DOHH2 (cell line): Measurements from ENCODE around the gene OVOL1.
"Not testable (repeated sequence)": the region's sequence is repeated elsewhere in the genome, so short reads cannot be mapped to it uniquely, and the experiment has no call there.

Source experiments
- H3F3A ChIP-seq: fragments of 200-600 bp; sonication (generic), shearing (Covaris generic); 2 replicates; pipeline ENCODE4 v1.6.0; 2016; ENCODE audit warnings: antibody characterized with exemption, mild to moderate bottlenecking; ENCODE audit not compliant: control insufficient read depth, insufficient read depth
- H3K27ac ChIP-seq: fragments of 200-600 bp; sonication (generic); 2 replicates; pipeline ENCODE4 v1.5.1; 2014; ENCODE audit warnings: low read depth, mild to moderate bottlenecking, low read length, moderate library complexity
- H3K27me3 ChIP-seq: fragments of 200-600 bp; sonication (generic); 2 replicates; pipeline ENCODE4 v1.6.1; 2014; ENCODE audit warnings: mild to moderate bottlenecking, low read length, mixed read lengths; ENCODE audit not compliant: control insufficient read depth
- H3K36me3 ChIP-seq: fragments of 200-600 bp; sonication (generic); 2 replicates; pipeline ENCODE4 v1.6.1; 2014; ENCODE audit warnings: mild to moderate bottlenecking, low read length, moderate library complexity, mixed read lengths; ENCODE audit not compliant: control insufficient read depth
- H3K4me1 ChIP-seq: fragments of 200-600 bp; sonication (generic); 2 replicates; pipeline ENCODE4 v1.6.1; 2014; ENCODE audit warnings: mild to moderate bottlenecking, low read length, mixed read lengths; ENCODE audit not compliant: control insufficient read depth
- H3K4me2 ChIP-seq: fragments of 200-600 bp; sonication (generic); 2 replicates; pipeline ENCODE4 v1.6.0; 2014; ENCODE audit warnings: mild to moderate bottlenecking, low read length, moderate library complexity
- H3K4me3 ChIP-seq: fragments of 200-600 bp; sonication (generic); 2 replicates; pipeline ENCODE4 v1.5.1; 2014; ENCODE audit warnings: mild to moderate bottlenecking, low read length, mixed read lengths
- H3K79me2 ChIP-seq: fragments of 200-600 bp; sonication (generic); 2 replicates; pipeline ENCODE4 v1.6.1; 2014; ENCODE audit warnings: mild to moderate bottlenecking, low read length, mixed read lengths; ENCODE audit not compliant: control insufficient read depth
- H3K9me2 ChIP-seq: fragments of 200-600 bp; sonication (generic); replicated peaks from 2 replicates; pipeline ENCODE4 v1.6.1; 2014; ENCODE audit warnings: mild to moderate bottlenecking, low read length, mixed read lengths; ENCODE audit not compliant: control insufficient read depth
- H3K9me3 ChIP-seq: fragments of 200-600 bp; sonication (generic); 2 replicates; pipeline ENCODE4 v1.6.1; 2014; ENCODE audit warnings: antibody characterized with exemption, low read length, mixed read lengths; ENCODE audit not compliant: control insufficient read depth, insufficient read depth
- H4K20me1 ChIP-seq: fragments of 200-600 bp; sonication (generic); 2 replicates; pipeline ENCODE4 v1.6.0; 2014; ENCODE audit warnings: low read depth, mild to moderate bottlenecking, antibody characterized with exemption, low read length, moderate library complexity; ENCODE audit not compliant: control insufficient read depth, insufficient read depth
- EZH2phosphoT487 ChIP-seq: fragments of 200-600 bp; sonication (generic); IDR thresholded peaks from 2 replicates; pipeline ENCODE4 v1.6.1; 2017; ENCODE audit warnings: borderline replicate concordance, mild to moderate bottlenecking, antibody characterized with exemption, low read length, moderate library complexity, mixed read lengths
- TF ChIP-seq, protein P1 (sequence below): fragments of 200-600 bp; sonication (generic); IDR thresholded peaks from one replicate; pipeline ENCODE4 v1.5.1; 2014; ENCODE audit warnings: antibody characterized with exemption, mild to moderate bottlenecking, low read depth, low read length; ENCODE audit not compliant: poor library complexity, severe bottlenecking

OVOL1 gene

DNA sequence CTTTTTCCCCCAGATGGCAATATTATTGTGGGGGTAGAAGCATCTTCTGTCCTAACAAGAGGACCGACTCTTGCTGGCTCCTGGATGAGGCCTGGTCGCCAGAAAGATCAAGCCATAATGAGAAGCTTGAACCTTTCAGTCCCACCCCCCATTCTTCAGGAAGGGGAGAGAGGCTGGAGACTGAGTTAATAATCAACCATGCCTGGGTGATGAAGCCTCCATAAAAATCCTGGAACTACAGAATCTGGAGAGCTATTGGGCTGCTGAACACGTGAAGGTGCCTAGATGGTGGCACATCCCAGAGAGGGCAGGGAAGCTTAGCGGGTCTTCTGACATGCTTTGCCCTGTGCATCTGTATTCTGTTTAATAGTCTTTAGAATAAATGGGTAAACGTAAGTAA, 22.4 kb upstream of the OVOL1 start:
- Histone ChIP-seq H3K4me3 (no peak overlapping the region), H3K79me2 (no peaks in the 10 kb centered on the region), H3K27me3 (no peaks in the 10 kb centered on the region), H3F3A (no peaks in the 10 kb centered on the region), H3K36me3 (no peaks in the 10 kb centered on the region), H4K20me1 (no peaks in the 10 kb centered on the region), H3K9me3 (no peaks in the 10 kb centered on the region), H3K4me1 (peaks cover under 1% of the 10 kb centered on the region), H3K27ac (no peak overlapping the region), H3K9me2 (no peaks in the 10 kb centered on the region), H3K4me2 (no peak overlapping the region)
- TF ChIP-seq, protein P1, sequence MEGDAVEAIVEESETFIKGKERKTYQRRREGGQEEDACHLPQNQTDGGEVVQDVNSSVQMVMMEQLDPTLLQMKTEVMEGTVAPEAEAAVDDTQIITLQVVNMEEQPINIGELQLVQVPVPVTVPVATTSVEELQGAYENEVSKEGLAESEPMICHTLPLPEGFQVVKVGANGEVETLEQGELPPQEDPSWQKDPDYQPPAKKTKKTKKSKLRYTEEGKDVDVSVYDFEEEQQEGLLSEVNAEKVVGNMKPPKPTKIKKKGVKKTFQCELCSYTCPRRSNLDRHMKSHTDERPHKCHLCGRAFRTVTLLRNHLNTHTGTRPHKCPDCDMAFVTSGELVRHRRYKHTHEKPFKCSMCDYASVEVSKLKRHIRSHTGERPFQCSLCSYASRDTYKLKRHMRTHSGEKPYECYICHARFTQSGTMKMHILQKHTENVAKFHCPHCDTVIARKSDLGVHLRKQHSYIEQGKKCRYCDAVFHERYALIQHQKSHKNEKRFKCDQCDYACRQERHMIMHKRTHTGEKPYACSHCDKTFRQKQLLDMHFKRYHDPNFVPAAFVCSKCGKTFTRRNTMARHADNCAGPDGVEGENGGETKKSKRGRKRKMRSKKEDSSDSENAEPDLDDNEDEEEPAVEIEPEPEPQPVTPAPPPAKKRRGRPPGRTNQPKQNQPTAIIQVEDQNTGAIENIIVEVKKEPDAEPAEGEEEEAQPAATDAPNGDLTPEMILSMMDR: no peak
- no peak for TF ChIP-seq EZH2phosphoT487

- Histone ChIP-seq H3K27ac (no peak overlapping the region), H3K4me3 (no peak overlapping the region), H3K4me2 (no peak overlapping the region), H3K79me2 (no peaks in the 10 kb centered on the region), H3K27me3 (no peaks in the 10 kb centered on the region), H3K9me3 (no peaks in the 10 kb centered on the region), H3K9me2 (no peaks in the 10 kb centered on the region), H3K4me1 (peaks cover 7% of the 10 kb centered on the region), H3F3A (no peaks in the 10 kb centered on the region), H3K36me3 (no peaks in the 10 kb centered on the region), H4K20me1 (no peaks in the 10 kb centered on the region)
- no peak for TF ChIP-seq EZH2phosphoT487
- TF ChIP-seq, protein P1: no peak
Observed at GRCh38 chr11:65766535-65766934, 20.3 kb upstream of the OVOL1 start.

- Histone ChIP-seq H4K20me1 (no peaks in the 10 kb centered on the region), H3K79me2 (no peaks in the 10 kb centered on the region), H3K4me1 (peaks cover 7% of the 10 kb centered on the region), H3K4me2 (no peak overlapping the region), H3K9me3 (no peaks in the 10 kb centered on the region), H3K9me2 (no peaks in the 10 kb centered on the region), H3F3A (peaks cover 3% of the 10 kb centered on the region; the same call in 1 of the 2 replicates), H3K27me3 (no peaks in the 10 kb centered on the region), H3K4me3 (no peak overlapping the region), H3K27ac (no peak overlapping the region), H3K36me3 (no peaks in the 10 kb centered on the region)
- TF ChIP-seq, protein P1: no peak
- no peak for TF ChIP-seq EZH2phosphoT487
Observed at GRCh38 chr11:65767406-65767805, 19.5 kb upstream of the OVOL1 start.

- H3K4me2 ChIP-seq, H3K9me3 ChIP-seq, H3F3A ChIP-seq, H3K79me2 ChIP-seq, H3K4me1 ChIP-seq, H3K27me3 ChIP-seq, H3K9me2 ChIP-seq, H3K4me3 ChIP-seq, H4K20me1 ChIP-seq, H3K36me3 ChIP-seq, H3K27ac ChIP-seq: not testable (repeated sequence)
Observed at GRCh38 chr11:65767806-65768205, 19.1 kb upstream of the OVOL1 start.
